Measurements from ENCODE around the gene MYORG. TPM values are rescaled to one million over a fixed set of nuclear protein-coding genes. Genes with fewer than 3 reads are reported as not detected.

Gene MYORG
- total RNA-seq, 1 experiment from 2014 or later, result 5.6 TPM

GRCh38 chr9:34417734-34418133 lies 41.0 kb upstream of the MYORG start:
- no peak overlapping the region for H3T11ph ChIP-seq (ENCODE audit: low read length)
- no peak overlapping the region for H3K23ac ChIP-seq (ENCODE audit: insufficient read length, low read depth, low read length)
- H3K14ac ChIP-seq (ENCODE audit: insufficient read depth, low read length), result no peak overlapping the region
- H2BK15ac ChIP-seq (ENCODE audit: low read depth, low read length), result no peak overlapping the region
- H3K36me3 Mint-ChIP-seq (ENCODE audit: insufficient read depth in 1 of 3, low read depth in 3 of 3), result no peaks in the 10 kb centered on the region
- H3K18ac ChIP-seq (ENCODE audit: insufficient read length, low read depth, low read length), result no peak overlapping the region
- no peaks in the 10 kb centered on the region for H3K23me2 ChIP-seq (ENCODE audit: insufficient read length, low read depth, low read length, poor library complexity, severe bottlenecking)
- H3K27me3 Mint-ChIP-seq (ENCODE audit: low read depth), result peaks cover 4% of the 10 kb centered on the region
- DNase-seq, result no peak
- H3K9me3 ChIP-seq (ENCODE audit: control insufficient read depth, low read depth, low read length), result no peaks in the 10 kb centered on the region
- H3K4me2 ChIP-seq (ENCODE audit: insufficient read depth, insufficient read length, low read length), result no peak overlapping the region
- no CpG with 5 or more reads among the region's 3 CpGs for WGBS (ENCODE audit: extremely low coverage, insufficient read length, low lambda C conversion rate)
- H4K5ac ChIP-seq (ENCODE audit: insufficient read length, low read depth, low read length), result no peak overlapping the region
- no peaks in the 10 kb centered on the region for H3K27me3 ChIP-seq (ENCODE audit: insufficient read depth, low read length)
- H2AFZ ChIP-seq (ENCODE audit: low read length), result no peak overlapping the region
- H2BK5ac ChIP-seq (ENCODE audit: insufficient read length, low read length), result no peak overlapping the region
- H3K9me3 Mint-ChIP-seq, result no peaks in the 10 kb centered on the region
- peaks cover 11% of the 10 kb centered on the region for H3K4me1 ChIP-seq (ENCODE audit: insufficient read depth, low read length)
- no peaks in the 10 kb centered on the region for H4K20me1 ChIP-seq (ENCODE audit: control insufficient read depth, insufficient read depth, insufficient read length)
- H2AK5ac ChIP-seq (ENCODE audit: insufficient read length, low read length), result no peak overlapping the region
- no peak for TF ChIP-seq CTCF (conservative IDR thresholded peaks at IDR 0.05)
- no peak overlapping the region for H4K91ac ChIP-seq (ENCODE audit: insufficient read length, low read depth, low read length)
- H2BK12ac ChIP-seq (ENCODE audit: insufficient read length, low read depth, low read length), result no peak overlapping the region
- no peaks in the 10 kb centered on the region for H3K79me1 ChIP-seq (ENCODE audit: insufficient read depth, low read depth, low read length, poor library complexity, severe bottlenecking)
- no peak overlapping the region for H3K9ac ChIP-seq (ENCODE audit: extremely low read depth, insufficient read length, low read length)
- no peak overlapping the region for H3K27ac ChIP-seq (ENCODE audit: insufficient read length, low read depth, low read length)
- no peak overlapping the region for H3K4ac ChIP-seq (ENCODE audit: low read depth, low read length)
- peaks cover 20 to 24% of the 10 kb centered on the region in 2 experiments for H3K4me1 Mint-ChIP-seq
- H2BK120ac ChIP-seq (ENCODE audit: low read depth, low read length, poor library complexity, severe bottlenecking), result no peak overlapping the region
- H4K8ac ChIP-seq (replicated peaks; ENCODE audit: insufficient read length, low read depth, low read length), result no peak overlapping the region
- H3K27ac Mint-ChIP-seq, result no peak overlapping the region
- no peak overlapping the region for H3K56ac ChIP-seq (ENCODE audit: insufficient read length, low read depth, low read length)
- no peak overlapping the region for H2BK20ac ChIP-seq (ENCODE audit: low read depth, low read length, poor library complexity, severe bottlenecking)
- no peaks in the 10 kb centered on the region for H3K79me2 ChIP-seq (ENCODE audit: insufficient read depth, low read length)
- H3K4me3 Mint-ChIP-seq, result no peak overlapping the region

Data from H9 (cell line).